GM23248 (cell line): ENCODE data around the gene LMNB1.

ENCODE experiments used
- EZH2 ChIP-seq: fragments of 200-600 bp; sonication (generic); IDR thresholded peaks from 2 replicates; pipeline ENCODE4 v1.6.1; 2018; ENCODE audit warnings: antibody characterized with exemption, mild to moderate bottlenecking; ENCODE audit not compliant: insufficient read depth, poor library complexity, severe bottlenecking
- EZH2phosphoT487 ChIP-seq: fragments of 200-600 bp; sonication (generic); IDR thresholded peaks from 2 replicates; pipeline ENCODE4 v1.6.1; 2018; ENCODE audit warnings: antibody characterized with exemption, moderate library complexity, mild to moderate bottlenecking, low read depth; ENCODE audit not compliant: insufficient read depth

DNA sequence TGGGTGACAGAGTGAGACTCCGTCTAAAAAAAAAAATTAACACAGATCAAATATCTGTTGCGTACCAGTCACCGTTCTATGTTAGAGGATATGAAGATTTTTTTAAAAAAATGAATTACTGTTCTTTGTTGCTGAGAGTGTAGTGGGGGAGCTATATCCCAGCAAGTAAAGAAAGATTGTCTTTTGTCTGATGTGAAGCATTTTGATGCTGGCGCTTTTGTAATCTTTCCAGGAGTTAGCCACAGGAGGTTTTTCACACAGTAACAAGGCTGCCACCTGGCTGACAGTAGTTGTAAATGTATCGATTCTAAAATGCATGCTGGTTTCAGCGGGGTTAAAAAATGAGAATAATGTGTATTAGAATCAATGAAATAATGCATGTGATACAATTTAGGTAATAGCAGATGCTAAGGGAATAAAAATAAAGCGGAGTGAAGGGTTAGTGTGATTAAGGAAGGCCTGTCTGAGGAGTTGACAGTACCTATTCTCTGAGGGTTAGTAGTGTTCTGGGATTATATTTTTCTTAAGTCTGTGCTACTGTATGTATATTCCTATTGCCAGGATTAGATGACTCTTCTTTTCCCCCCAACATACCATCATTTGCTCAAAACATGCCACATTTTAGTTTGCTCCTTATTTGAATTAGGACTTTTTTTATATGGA, 3.4 kb downstream of the LMNB1 start:
- no peak for TF ChIP-seq EZH2phosphoT487
- no peak for TF ChIP-seq EZH2
